Stimulated activated CD8-positive, alpha-beta memory T cell treated with anti-CD3 and anti-CD28 coated beads, Interleukin-4, amount 100 ng/mL, for 48 hours (primary cell): ENCODE results near the gene DYRK1A.

Source experiments
- DNase-seq: peaks from one replicate; pipeline ENCODE4 v3.0.0-alpha.2; 2020

Gene DYRK1A

DNA sequence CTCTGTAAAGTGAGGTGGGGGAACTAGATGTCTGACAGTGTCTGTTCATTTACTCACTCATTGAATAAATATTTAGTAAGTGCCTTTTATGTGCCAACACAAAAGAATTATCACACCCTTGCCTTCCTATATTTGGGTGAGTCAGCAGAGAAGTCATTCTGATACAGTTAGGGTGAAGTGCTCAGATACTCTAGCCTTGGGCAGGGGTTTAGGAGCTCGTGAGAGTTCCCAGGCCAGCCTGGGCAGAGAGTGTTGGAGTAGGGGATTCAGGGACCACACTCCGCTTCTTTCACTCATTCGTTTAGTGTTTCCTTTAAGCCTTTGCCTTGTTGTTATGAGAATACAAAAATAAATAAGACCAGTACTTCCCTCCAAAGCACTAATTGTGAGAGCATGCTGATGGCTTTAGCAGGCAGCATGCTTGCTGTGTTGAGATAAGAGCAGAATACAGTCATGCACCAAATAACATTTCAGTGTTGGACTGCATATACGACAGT lies 83.9 kb downstream of the DYRK1A start:
- DNase-seq = no peak

DNA sequence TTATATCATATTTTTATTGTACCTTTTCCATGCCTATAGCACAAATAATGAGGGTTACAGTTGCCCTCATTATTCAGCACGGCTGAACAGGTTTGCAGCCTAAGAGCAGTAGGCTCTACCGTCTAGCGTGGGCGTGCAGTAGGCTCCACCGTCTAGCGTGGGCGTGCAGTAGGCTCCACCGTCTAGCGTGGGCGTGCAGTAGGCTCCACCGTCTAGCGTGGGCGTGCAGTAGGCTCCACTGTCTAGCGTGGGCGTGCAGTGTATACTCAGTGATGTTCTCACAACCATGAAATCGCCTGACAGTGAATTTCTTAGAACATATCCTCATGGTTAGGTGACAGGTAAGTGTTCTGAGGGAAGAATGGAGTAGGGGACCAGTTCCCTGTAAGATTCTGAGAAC lies 84.9 kb downstream of the DYRK1A start:
- DNase-seq = no peak

DNA sequence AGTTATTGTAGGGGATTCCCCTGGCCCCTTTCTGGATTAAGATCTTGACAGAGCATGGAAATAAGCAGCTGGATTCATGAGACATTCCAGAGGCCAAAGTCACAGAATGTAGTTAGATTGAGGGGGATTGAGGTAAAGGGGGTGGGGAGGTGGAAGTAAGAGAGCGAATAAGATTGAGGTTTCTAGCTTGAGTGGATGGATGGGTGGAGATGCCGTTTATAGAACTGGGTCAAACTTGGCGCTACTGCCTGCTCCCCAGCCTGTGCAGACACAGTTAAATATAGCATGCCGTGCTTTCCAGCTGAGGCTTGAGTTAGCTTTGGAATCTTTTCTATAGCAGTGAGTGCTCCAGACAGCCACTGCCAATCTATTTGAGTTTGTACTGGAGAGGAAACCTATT lies 85.7 kb downstream of the DYRK1A start:
- no peak for DNase-seq

DNA sequence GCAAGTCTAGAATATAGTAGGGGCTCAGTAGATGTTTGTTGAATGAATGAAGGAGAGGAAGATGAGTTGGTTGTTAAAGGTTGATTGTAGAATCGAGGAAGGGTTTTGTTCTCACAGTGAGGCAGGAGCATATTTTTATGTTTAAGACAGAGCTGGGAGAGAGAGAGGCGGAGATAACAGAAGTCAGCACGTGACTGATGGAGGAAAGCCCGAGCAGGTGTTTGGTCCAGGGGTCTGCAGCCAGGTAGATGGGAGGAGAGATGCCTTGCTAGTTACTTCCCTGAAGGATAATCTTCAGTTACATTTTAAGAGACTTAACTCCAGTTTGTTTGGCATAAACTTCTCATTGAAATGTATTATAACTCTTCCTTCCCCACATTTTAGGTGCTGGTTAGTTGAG lies 86.8 kb downstream of the DYRK1A start:
- DNase-seq = no peak

DNA sequence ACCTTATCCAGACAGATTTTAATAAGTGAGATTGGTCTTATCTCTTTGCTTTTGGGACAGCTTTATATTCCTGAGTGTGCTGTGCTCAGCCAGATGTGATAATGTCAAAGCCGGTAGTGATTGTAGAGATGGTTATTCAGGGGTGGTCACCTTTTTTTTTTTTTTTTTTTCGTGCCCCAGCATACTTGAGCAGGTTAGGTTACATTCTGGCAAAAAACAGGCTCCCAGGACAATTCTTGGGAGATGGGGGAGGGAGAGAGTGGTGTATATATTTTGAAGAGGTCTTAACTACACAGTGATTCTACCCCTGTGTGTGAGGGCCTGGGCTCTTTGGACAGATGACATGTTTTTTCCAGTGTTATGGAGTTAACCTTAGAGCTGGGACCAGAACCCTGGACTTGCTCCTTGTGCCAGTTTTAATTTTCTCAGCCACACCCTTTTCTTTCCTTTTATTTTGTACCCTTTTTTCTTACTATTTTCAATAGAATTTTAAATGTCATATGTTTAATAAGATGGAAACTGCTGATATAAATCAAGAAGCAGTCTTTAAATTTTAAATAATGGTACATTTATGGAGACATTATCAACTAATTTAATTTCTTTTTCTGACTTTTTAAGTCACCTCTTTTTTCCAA lies 88.4 kb downstream of the DYRK1A start:
- no peak for DNase-seq

DNA sequence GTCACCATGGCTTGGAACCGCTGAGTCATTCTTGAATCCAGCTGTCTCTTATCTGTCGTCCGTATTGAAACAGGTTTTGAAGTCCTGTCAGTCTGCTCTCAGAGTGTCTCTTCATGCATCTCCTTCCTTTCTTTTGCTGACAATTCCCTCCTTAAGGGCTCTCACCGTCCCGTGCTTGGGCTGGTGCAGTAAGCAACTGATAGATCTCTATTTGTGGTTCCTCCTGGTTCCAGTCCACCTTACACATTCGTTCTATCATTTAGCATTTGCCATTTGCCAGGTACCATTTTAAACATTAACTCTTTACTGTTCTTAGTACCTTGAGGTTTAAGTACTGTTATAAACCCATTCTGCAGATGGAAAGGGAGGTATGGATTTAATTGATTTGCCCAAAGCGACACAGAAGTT lies 88.9 kb downstream of the DYRK1A start:
- DNase-seq = no peak

DNA sequence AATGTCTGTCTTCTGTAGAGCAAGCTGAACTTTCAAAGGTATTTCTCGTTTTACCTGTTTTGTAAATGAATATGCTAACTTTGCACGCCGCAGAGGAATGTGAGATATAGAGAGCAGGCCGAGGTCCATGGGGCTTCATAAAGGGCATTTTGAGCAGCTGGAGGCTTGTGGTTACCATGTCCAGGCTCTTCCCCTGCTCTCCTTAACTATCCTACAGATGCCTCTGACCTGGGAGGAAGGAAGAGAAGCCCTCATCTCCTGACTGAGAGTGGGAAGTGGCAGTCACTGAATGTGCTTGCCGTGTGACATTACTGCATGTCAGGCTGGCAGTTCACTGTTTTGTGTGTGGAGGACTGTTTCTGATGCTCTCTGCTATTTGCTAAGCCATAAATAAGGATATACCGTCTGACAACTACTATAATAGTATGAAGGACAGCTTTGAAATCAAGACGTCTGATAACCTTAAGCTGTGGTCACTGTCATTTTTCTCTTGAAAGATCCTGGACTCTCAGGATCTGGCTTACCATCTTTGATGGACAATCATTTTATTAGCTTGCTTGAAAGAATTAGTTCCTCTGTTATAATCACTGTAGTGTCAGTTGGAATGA lies 92.2 kb downstream of the DYRK1A start:
- DNase-seq = no peak

DNA sequence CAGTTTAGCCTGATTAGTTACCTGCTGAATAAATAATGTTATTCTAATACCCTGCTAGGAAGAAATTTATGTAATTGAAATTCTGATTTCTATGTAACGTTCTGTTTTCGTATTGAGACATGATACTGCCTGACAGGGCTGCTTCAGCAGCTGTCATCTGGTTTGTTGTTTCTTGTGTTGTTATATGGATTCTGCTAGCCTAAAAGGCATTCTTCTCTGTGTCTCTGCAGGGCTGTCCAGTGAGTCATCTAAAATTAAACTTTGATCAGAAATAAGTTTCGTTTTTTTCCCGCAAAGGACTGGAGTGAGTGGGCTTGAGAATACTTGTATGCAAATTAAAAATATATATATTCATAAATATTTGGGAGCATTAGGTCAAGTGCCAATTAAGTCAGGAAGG lies 93.0 kb downstream of the DYRK1A start:
- no peak for DNase-seq

DNA sequence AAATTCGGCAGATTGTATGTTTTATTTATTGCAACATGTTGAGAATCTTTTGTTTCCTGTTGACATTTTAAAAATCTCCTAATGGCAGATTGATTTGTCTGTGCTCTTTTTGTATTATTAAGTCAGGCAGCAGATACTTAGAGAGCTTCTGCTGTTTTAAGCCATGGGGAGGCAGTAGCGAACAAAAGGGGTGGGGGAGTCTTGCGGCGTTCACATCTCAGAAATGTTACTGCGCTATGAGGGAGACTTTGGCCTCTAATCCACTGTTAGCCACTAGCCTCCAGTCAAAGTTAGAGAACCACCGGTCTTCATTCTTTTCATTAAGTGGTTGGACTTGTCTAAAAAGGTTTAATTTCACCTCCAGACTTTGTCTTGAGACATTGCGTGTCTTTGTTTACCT lies 93.6 kb downstream of the DYRK1A start:
- DNase-seq = no peak

DNA sequence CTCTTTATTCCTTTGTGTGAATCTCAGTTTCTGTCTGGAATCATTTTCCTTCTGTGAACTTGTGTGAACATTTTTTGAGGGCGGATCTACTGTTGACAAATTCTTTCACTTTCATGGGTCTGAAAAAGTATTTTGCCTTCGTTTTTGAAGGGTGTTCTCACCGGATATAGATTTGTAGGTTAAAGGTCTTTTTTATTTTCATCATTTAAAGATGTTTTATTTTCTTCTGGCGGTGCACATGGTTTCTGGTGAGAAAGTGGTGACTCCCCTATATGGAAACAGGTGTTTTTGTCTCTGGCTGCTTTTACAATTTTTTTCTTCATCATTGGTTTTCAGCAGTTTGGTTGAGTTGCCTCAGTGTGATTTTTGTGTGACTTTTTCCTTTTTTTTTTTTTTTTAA lies 94.9 kb downstream of the DYRK1A start:
- DNase-seq = no peak

DNA sequence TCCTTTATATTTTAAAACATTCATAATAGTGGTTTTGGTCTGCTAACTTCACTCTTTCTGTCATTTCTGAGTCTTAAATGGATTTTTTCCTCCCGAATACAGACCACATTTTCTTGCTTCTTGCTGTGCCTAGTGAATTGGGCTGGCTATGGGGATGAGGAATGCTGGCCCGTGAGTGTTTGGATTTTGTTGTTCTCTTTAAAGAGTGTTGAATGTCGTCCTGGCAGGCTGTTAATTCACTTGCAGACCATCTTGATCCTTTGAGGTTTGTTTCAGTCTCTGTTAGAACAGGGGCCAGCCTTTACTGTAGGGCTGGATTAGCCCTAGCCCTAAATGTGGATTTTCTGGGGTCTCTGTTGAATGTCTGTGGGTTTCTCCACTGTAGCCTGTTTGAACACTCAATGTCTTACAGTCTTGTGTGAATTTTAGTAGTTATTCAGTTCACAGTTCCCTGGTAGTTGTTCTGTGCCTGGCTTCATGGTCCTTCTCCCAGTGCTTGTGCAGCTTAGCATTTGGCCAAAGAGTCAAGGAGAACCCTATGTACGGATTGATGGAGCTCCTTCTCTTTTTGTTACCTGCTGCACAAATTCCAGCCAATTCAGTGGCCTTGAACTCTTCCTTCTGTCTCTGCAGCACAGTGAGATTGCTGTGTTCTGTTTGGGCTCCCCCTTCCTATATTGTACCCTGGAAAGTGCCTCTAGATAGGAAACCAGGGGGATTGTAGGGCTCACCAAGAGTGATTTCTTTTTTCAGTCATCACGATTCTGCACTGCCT lies 95.7 kb downstream of the DYRK1A start:
- DNase-seq = no peak

DNA sequence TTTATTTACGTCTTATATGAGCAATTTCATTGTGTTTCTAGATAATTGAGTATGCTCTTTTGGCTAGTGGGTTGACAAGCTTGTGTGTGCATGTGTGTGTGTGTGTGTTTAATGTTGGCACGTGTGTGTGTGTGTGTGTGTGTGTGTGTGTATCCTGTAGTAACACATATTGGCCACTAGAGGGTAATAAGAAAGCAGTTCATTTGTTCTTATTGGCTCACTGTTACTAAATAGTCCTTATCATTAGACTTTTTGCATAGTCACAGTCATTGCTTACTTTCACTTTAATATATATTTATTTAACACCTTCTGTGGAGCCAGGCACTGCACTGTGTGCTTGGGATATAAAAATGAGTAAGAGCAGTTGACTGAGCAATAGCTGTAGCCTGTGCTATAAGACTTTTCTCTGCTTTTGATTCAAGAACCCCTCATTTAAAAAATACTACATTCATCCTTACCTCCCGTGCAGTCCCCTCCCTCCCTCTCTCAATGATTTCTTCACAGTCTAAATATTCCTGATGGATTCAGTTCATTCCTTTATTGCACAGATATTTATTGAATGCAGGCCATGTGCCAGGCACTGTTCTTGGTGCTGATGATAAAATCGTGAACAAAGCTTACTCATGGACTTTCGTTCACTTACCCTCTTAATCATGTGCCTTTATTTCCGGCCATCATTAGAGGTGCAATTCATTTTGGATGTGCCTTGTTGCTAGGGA lies 96.7 kb downstream of the DYRK1A start:
- no peak for DNase-seq

DNA sequence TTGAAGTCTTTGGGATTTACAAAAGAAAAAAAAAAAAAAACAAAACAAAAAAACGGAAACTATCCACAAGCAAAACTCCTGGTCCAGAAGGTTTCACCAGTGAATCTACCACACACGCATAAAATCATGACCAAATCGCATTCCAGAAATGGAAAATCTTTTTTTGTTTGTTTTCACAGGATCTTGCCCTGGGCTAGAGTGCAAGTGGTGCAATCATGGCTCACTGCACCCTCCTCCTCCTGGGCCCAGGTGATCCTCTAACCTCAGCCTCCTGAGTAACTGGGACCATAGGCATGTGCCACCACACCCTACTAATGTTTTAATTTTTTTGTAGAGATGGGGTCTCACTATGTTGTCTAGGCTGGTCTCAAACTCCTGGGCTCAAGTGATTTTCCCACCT lies 100.5 kb downstream of the DYRK1A start:
- DNase-seq = no peak

DNA sequence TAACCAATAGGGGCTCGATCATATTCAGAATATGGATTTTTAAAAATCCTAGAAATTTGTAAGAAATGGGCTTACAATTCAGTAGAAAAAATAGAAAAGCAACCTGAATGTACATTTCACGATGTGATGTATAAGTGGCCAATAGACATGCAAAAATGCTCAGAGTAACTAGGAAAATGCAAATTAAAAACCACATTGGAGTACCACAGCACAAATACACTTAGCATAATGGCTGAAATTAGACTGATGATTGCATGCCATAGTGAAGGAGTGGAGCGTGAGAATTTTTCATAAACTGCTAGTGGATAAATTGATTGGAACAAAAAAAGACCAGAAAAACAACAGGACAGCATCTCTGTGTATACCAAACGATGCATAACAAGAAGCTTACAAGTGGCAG lies 102.3 kb downstream of the DYRK1A start:
- no peak for DNase-seq

DNA sequence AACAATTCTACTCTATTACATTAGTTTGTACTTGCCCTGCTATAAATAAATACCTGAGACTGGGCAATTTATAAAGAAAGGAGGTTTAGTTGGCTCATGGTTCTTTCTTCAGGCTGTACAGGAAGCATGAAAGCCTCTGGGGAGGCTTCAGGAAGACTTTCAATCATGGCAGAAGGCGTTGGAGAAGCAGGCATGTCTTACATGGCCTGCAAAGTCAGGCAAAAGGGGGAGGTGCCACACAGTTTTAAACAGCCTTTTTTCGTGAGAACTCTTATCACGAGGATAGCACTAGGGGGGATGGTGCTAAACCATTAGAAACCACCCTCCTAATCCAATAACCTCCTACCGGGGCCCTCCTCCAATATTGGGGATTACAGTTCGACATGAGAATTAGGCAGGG lies 102.9 kb downstream of the DYRK1A start:
- no peak for DNase-seq

DNA sequence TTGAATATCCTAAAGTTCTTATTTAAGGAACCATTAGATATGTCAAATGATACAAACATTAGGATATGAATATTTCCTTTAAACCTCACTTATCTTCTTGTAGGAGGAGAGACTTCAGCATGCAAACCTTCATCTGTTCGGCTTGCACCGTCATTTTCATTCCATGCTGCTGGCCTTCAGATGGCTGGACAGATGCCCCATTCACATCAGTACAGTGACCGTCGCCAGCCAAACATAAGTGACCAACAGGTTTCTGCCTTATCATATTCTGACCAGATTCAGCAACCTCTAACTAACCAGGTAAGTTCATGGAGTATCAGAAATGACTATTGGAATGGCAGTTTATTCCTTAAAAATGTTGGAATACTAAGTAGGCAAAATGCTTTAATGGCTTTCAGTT lies 106.0 kb downstream of the DYRK1A start:
- DNase-seq = no peak

DNA sequence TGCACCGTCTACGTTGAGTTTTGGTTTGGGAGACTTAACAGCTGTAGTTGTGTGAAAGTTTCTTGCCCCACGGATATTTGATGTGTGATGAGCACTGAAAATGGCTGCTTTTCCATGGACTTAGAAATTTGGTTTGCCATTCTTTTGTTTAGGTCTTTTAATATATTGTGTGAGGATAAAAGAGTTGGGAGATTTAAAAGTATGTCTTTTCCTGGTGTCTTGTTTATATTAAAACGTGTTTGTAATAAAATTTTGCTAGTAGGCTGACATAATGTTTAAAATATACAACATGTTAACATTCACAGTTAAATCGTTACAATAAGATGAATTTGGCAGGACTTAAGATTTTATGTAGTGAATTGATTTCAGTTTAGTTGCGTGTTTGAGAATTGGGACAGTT lies 106.9 kb downstream of the DYRK1A start:
- DNase-seq = no peak

DNA sequence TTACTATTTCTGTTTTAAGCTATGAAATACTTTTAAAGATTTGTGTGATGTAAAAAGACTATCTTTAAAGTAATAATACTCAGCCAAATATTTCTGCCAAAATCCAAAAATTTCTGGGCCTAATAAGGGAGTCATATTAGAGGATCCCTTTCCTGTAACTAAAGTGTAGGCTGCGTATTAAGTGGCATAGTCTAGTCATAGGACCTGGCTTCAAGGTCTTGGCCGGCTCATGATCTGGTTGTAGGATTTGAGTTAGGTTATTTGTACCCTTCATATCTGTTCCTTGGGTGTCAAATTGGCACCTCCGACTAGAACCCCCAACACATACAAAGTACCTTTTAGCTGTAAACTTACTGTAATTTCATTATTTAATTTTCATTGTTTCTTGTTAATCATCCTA lies 107.8 kb downstream of the DYRK1A start:
- no peak for DNase-seq

DNA sequence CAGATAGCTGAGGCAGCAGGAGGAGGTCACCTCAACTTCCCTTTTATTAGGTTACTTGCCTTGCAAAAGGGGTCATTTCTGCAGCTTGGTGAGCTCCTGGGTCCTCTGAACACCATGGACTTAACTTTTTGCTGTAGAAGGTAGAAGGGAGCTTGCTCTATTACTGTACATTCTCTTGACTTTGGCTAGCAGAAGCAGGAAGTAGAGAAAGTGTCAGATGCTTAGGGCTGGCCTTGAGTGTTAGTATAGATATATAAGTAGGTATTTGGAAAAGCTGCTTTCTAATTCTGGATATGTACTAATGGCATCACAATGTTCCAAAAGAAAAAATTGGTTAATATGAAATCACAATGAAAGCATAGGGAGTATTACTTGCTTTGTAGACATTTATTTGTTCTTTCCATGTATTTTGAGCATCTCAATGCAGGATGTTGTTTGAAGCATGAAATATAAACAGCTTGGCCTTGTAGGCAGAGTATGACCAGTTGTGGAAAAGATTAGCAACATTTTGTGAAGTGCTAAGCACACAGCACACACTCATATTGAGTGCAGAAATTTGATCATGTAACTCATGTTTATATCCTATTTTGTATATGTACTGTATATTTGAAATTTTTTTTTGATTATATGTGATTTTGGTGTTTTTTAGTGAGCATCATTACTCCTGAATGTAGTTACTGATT lies 108.8 kb downstream of the DYRK1A start:
- no peak for DNase-seq

DNA sequence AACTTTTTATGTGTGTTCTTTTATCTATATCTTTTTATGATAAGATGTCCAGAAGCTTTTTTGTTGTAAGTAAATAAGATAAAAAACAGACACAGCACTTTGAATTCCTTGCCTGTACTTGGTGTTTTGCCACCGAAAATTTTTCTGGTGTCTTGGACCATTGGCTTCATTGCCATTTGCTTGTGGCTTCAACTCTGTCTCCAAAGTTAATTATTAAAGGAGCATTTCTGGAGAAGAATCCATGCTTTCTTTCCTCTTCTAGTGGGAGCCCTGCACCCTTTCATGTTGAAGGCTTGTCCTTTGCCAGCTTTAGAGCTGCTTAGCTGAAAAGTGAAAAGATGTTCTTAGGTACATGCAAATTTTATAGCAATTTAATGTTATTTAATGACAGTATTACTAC lies 112.2 kb downstream of the DYRK1A start:
- no peak for DNase-seq

DNA sequence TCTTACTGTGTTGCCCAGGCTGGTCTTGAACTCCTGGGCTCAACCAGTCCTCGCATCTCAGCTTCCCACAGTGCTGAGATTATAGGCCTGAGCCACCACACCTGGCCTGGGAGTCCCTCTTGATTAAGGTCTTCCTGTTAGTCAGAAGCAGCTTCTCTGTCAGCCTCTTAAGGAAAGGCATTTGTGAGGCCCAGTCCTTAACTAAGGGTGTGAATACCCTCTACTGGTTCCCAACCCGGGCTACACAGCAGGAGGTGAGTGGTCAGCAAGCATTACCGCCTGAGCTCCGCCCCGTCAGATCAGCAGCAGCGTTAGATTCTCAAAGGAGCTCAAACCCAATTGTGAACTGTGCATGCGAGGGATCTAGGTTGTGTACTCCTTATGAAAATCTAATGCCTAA lies 117.2 kb downstream of the DYRK1A start:
- no peak for DNase-seq

DNA sequence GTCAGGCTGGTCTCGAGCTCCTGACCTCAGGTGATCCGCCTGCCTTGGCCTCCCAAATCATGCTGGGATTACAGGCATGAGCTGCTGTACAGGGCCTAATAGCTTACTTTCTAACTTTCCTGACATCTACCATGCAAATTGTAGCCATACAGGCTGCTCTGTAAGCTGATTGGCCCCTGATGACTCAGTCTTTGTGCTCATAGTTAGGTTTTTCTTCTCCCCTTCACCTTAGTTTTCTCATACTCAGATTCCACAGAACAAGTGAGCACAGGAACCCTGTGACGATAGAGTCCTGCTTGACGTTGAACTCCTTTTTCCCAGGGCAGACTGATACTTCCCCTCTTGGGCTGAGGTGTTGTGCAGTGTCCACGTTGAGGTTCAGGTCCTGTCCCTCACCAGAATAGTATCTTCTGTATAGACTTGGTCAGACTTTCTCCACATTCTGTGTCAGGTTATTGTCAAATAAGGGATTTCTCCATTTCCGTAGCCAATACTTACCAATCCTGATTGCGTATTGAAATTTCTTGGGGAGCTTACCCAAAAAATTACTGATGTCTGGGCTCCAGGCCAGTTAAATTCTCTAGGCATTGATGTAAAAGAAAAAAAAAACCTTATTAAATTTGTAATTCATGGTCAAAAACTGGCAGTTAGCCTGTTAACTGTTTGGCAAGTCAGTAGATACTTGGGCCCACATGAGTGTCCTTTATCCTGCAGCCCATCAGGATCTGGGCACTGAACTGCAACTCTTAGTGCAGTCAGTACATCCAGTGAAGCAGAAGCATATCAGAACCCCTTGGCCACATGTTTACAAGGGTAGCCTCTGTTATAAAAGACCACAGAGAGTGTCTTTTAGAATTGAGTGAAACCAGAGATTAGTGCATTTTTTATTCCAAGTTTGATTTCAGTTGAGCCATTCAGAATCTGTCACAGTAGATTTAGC lies 118.2 kb downstream of the DYRK1A start:
- DNase-seq = no peak
